Mucosa of descending colon (tissue), 3 donors: ENCODE results near the gene DEF6. TPM values are rescaled to one million over a fixed set of nuclear protein-coding genes. Genes with fewer than 3 reads are reported as not detected.

Experiments
- ATAC-seq: fragments of 200-7000 bp; cut with Tn5 transposase; one replicate; pipeline ENCODE4 v1.9.1; 2020; ENCODE audit warnings: mild to moderate bottlenecking, moderate library complexity
- DNase-seq, 3 donors: peaks; one replicate each; pipeline ENCODE4 v3.0.0-alpha.2; 2020
- H3K36me3 ChIP-seq: fragments of 200-600 bp; one replicate; pipeline ENCODE4 v1.8.0; 2021; ENCODE audit warnings: low read depth, mild to moderate bottlenecking
- H3K4me1 ChIP-seq: fragments of 200-600 bp; one replicate; pipeline ENCODE4 v1.8.0; 2021; ENCODE audit warnings: low read depth, mild to moderate bottlenecking
- H3K4me3 ChIP-seq: fragments of 200-600 bp; one replicate; pipeline ENCODE4 v1.8.0; 2021; ENCODE audit warnings: mild to moderate bottlenecking
- H3K9me3 ChIP-seq: fragments of 200-600 bp; one replicate; pipeline ENCODE4 v1.8.0; 2021; ENCODE audit warnings: mild to moderate bottlenecking
- CTCF ChIP-seq: fragments of 200-600 bp; IDR thresholded peaks from one replicate; pipeline ENCODE4 v1.8.0; 2022; ENCODE audit warnings: antibody characterized with exemption, mild to moderate bottlenecking
- intact Hi-C, 2 donors: fragments of 100-400 bp; cut with DNase I in 1 of 2; cut with micrococcal nuclease in 1 of 2; formaldehyde crosslinking; loops; one replicate each; pipeline versions ENCODE4 v1.11.0 to v1.11.1; 2022; cut with DNase I, micrococcal nuclease
- total RNA-seq, 3 donors: library from RNA; stranded (reverse); fragmentation: NEBNext Ultra II Directional in 2 of 3; extraction: Animal tissue kit (Norgen Biotek cat#: 25700) in 2 of 3; gene quantifications; one replicate each; pipeline versions ENCODE4 v1.2.1 to v1.2.4, GENCODE V29; 2021 to 2023
- donor health status: DM: no; HTN: no; CAD: no; lungs with moderate emphysema.
- donor health status: DM: no; HTN: no; CAD: no.
- donor health status: DM: no; HTN: yes; CAD: no.

The DEF6 gene
- total RNA-seq, 3 donors from 2014 or later = 7.4 to 15.1 (median 13.7) TPM

- ATAC-seq (no peak), DNase-seq (no peak)
- H3K9me3 ChIP-seq = no peaks in the 10 kb centered on the region
- no peaks in the 10 kb centered on the region for H3K36me3 ChIP-seq
- no peaks in the 10 kb centered on the region for H3K4me1 ChIP-seq
- no peak overlapping the region for H3K4me3 ChIP-seq
- intact Hi-C loops = no loop called here
- no peak for TF ChIP-seq CTCF
These were observed 55.1 kb downstream of the DEF6 start for GRCh38 chr6:35352735-35353134.

- DNase-seq (no peak), ATAC-seq (no peak)
- intact Hi-C loops = no loop called here
- TF ChIP-seq CTCF = no peak
- Histone ChIP-seq H3K4me3 (no peak overlapping the region), H3K4me1 (no peaks in the 10 kb centered on the region), H3K9me3 (no peaks in the 10 kb centered on the region), H3K36me3 (no peaks in the 10 kb centered on the region)
These were observed 56.9 kb downstream of the DEF6 start for GRCh38 chr6:35354361-35355135.

DNA sequence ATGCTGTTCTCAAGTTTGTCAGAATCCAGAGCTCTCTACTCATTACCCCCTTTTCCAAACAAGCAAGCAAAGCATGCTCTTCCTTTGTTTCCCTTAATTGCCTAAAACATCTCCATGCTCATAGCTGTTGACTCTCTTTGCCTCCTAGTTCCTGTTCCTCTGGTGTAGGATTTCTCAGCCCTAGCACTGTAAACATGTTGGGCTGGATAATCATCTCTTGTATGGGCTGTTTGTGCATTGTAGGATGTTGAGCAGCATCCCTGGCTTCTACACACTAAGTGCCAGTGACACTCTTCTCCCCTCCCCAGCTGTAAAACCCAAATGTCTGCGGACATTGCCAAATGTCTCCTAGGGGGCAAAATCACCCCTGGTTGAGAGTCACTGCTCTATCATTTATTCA, 58.8 kb downstream of the DEF6 start:
- no peak for ATAC-seq
- intact Hi-C loops = no loop called here
- Histone ChIP-seq H3K4me3 (no peak overlapping the region), H3K9me3 (no peaks in the 10 kb centered on the region), H3K36me3 (no peaks in the 10 kb centered on the region), H3K4me1 (no peaks in the 10 kb centered on the region)
- no peak for DNase-seq
- no peak for TF ChIP-seq CTCF

GRCh38 chr6:35357677-35358076, 60.1 kb downstream of the DEF6 start:
- intact Hi-C loops = no loop called here
- Histone ChIP-seq H3K4me1 (no peaks in the 10 kb centered on the region), H3K9me3 (no peaks in the 10 kb centered on the region), H3K4me3 (no peak overlapping the region), H3K36me3 (no peaks in the 10 kb centered on the region)
- no peak for ATAC-seq
- DNase-seq = no peak
- TF ChIP-seq CTCF = no peak

- H3K4me3 ChIP-seq = no peak overlapping the region
- TF ChIP-seq CTCF = no peak
- intact Hi-C loops = no loop called here
- no peaks in the 10 kb centered on the region for H3K4me1 ChIP-seq
- DNase-seq = no peak
- H3K36me3 ChIP-seq = no peaks in the 10 kb centered on the region
- ATAC-seq = no peak
- H3K9me3 ChIP-seq = no peaks in the 10 kb centered on the region
These were observed 60.5 kb downstream of the DEF6 start for GRCh38 chr6:35358086-35358485.
